OCI-LY3 (cell line): ENCODE data around the gene EEF2K.
"Not testable (repeated sequence)": the region's sequence is repeated elsewhere in the genome, so short reads cannot be mapped to it uniquely, and the experiment has no call there.

Source experiments
- CTCF ChIP-seq: fragments of 200-600, 300-600 bp; sonication (generic); IDR thresholded peaks from 2 replicates; pipeline ENCODE4 v1.5.1; 2014; ENCODE audit warnings: antibody characterized with exemption, low read length, low read depth
- EZH2phosphoT487 ChIP-seq: fragments of 200-600 bp; shearing (Covaris generic); IDR thresholded peaks from 2 replicates; pipeline ENCODE4 v1.6.1; 2018; ENCODE audit warnings: antibody characterized with exemption, mixed run types, low read depth

- TF ChIP-seq CTCF, EZH2phosphoT487: not testable (repeated sequence)
Observed at GRCh38 chr16:22216832-22217225, 10.8 kb downstream of the EEF2K start.
